ENCODE data around the gene DHX29.
A peak's percentile ranks its signal among the peaks of the same experiment; 100 is the strongest.

DNA sequence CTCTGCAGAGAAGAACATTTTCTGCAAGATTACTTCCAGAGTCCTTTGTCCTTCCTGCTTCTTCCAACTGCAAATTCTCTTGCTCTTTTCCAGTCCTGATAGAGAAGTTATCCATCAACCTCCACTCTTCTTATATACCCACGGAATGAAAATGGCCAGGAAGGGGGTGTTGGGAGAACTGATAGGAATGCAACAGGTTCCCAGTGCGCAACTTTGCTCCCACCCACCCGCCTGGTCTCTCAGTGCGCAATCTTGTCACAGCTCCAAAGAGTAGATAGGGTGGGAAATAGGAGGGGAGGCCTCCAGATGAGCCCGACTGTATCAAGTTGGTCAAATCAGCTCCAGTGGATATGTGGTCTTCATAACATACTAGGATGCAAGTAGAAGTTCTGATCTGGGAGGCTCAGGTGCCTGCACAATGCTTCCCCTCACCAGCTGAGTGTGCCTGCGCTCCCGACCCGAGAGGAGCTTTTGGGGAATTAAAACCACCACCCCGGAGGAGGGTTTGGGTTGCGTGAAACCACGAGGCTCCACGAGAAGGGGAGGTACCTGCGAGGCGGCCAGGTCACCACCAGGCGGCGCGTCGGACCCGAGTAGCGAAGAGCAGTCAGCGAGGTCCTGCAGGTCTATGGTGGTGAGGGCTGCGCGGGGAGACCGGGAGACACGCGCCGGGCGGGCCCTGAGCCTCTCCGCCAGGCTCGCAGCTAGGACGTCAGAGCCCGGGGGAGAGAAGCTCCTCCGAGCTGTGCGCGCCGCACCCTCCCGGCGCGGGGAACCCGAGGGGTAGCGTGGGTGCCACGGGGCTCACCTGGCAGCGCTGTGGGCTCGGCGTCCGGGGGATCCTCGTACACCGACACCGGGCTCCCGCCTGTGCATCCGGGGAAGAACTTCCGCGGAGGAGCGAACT is 81.2 kb downstream of the DHX29 start:
- TF ChIP-seq POLR2A (IDR thresholded peaks at IDR 0.05) (no peak), CTCF (IDR thresholded peaks at IDR 0.05) (peak; percentile 24 to 47 (median 40)), EP300 (IDR thresholded peaks at IDR 0.05; ENCODE audit: low read depth) (no peak), POLR2AphosphoS5 (IDR thresholded peaks at IDR 0.05) (peak in 1 of 3 donors; percentile 7)

Data from transverse colon (tissue), 4 donors.